ENCODE data around the gene MYO3B.
"Not testable (repeated sequence)": the region's sequence is repeated elsewhere in the genome, so short reads cannot be mapped to it uniquely, and the experiment has no call there.

MYO3B gene

DNA sequence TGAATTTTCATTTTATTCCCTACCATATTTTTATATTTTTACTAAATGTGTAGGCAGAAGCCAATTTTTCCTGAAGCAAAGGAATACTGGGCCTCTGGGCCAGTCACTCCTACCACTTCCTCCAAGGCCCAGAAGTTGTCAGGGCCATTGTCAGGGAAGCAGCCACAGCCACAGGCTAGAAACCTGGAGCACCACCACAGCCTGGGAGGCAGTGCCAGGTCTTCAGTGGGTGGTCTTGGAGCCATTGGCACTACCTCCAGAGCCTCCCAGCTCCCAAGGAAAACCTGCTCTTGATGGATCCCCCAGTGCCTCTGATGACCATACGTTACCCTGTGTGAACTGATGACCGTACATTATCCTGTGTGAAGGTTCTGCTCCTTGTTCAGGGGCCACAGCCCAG is 401.6 kb downstream of the MYO3B start:
- DNase-seq: no peak

DNA sequence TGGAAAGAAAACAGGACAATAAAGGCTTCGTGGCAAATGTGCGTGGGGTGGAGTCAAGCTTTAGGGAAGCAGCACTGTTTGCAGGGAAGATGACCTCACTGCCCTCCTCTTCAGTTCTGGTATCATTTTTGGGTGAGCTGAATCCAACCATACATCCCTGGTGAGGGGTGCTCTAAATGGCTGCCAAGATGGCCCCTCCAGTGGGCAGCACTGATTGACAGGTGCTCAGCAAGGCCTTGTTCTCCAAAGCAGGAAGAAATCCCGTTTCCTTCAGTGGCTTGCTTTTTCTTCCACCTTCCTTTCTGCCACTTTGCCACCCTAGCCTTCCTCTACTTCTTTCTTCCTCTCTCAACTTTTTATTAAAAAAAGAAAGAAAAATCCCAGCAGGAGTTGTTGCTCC is 404.4 kb downstream of the MYO3B start:
- no peak for DNase-seq

DNA sequence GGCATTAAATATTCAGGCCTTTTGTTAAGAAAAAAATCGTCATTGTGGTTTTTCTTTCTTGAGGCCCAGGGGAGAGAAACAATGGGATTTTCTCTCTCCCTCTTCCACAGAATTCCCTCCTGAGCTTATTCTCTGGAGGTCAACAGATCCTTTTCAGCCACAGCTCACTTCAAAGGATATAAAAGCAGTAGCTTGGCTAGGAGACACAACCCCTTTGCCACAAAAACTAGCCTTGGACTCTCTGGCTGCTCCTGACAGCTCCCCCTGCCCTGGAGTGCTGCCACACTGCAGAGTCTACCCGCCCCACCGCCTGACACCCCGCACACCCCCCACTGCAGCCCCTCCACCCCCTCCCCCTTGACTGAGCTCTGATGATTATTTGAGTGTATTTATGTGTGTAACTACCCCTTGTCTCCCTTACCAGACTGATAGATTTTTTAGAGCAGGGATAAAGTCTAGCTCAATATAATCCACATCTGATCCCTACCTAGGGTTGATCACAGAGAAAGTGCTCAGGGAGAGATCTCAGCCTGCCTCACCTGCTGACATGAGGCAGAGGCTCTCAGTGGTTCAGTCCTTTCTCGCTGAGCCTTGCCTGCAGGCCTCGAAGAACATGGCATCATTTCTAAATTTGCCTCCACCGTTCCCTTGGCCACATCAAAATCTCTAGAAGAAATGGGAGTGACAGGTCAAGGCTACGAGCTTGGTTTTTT is 405.0 kb downstream of the MYO3B start:
- no peak for DNase-seq

DNA sequence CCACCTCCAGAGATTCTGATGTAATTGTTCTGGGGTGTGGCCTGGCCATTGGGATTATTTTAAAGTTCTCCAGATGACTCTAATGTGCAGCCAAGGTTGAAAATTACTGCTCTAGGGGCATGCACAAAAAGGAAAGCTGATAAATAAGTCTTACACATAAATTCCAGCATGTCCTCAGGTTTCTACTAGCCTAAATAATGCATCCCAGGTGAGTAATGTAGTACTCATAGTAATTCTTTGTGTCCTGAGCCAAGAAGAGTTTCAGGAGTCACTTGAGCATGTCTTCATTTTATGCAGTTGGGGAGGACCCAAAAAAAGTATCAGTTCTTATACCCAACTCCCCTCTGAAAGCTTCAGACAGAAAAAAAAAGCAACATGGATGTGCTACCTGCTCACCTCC is 407.1 kb downstream of the MYO3B start:
- DNase-seq: no peak

DNA sequence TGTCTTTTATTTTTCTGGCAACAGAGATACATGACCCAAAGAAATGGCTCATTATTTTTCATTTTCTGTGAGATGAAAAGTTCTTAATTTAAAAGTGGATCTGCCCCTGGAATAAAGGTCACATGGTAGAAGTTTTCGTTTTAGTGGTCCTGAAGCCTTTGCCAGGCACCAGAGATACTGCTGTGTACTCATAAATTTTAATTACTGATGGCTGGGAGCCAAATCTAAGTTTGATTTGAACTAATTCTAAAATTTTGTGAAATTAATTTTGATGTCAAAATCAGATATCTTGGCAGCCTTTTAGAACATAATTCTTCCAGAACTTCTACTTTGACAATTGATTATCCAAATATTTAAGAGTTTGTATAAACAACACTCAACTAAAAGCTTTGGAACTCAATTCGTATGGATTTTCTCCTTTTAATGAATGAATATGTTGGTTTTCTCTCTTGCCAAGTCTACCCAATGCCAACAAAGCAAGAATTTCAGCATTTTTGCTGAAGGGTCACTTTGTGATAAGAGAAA is 408.7 kb downstream of the MYO3B start:
- no peak for DNase-seq

DNA sequence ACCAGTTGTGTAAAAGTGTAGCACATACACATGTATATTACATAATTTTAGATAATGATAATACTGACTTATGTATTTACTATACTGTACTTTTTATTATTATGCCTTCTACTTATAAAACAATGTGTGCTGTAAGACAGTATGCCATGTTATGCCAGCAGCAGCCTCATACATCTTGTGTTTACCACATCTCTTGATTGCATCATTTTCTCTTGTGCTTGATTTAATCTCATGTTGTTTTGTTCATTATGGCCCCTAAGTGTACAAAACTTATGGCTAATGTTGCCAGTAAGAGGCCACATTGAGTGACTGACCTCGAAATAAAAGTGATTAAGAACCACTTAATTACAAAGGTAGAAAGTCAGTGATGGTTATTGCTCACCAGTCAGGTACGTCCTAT is 409.2 kb downstream of the MYO3B start:
- no peak for DNase-seq

DNA sequence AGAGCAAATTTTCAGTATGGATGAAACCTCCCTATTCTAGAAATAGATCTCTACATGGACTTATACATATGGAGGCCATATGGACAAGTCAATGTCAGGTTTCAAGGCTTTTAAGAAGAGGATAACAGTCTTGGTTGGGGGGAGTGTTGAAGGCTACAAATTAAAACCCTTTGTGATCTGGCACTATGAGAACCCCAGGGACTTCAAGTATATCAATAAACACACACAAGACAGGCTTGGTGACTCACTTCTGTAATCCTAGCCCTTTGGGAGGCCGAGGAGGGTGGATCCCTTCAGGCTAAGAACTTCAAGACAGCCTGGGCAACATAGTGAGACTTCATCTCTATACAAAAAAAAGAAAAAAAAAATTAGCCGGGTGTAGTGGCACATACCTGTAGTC is 410.0 kb downstream of the MYO3B start:
- no peak for DNase-seq

DNA sequence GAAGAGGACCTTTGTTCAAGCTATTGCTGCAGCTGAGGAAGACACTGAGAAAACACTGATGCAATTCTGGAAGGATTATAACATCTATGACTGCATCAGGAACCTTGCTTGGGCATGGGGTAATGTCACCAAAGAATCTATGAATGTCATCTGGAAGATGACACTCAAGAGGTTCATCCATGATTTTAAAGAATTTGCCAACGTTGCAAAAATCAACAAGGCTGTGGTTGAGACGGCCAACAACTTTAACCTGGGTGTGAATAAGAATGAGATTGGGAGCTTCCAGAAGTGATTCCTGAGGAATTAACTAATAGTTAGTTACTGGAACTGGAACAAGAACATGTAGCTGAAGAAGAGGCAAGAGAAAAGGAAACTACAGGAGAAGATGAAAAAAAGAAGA is 410.8 kb downstream of the MYO3B start:
- DNase-seq: no peak

DNA sequence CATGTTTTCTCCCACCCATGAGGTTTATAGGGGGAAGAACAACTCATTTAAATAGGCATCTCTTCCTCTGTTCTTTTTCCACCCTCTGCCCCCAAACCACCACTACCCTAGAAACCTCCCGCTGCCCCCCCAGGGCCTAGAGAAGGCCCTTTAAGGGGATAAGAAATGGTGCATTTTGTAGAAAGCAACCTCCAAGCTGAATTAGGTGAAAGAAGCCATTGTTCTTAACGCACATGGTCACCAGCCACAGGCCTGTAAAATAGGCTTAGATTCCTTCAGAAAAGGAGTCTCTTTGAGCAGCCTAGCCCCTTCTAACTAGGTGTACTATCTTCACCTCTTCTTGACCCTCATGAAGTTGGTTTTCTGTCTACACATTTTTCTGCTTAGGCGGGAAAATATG is 418.6 kb downstream of the MYO3B start:
- DNase-seq: no peak

DNA sequence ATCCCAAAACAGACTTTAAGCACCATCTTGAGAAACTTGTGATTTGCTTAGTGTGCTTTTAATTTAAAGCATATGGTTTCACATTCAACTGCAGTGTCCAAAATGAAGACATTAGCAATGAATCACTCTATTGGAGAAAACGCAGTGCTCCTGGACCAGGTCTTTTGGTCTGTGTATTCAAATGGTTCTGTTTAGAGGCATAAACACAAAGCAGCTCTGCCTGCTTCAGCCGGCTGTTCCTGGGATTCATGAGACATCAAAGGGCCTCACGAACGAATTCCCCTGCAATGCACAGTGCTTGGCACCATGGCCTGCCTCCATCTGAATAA is 420.1 kb downstream of the MYO3B start:
- DNase-seq: no peak

DNA sequence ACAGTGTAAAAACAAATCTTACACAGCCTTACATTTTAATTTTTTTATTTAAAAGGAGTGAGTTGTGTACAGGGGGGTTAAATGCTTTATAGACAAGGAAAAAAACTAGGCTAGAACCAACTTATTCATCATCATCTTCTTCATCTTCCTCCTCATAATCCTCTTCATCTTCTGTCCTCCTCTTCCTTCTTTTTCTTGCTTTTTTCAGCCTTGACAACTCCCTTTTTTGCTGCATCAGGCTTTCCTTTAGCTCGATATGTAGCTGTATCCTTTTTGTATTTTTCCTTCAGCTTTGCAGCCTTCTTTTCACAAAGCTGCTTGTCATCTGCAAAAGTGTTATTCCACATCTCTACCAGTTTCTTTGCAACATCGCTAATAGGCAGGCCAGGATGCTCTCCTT is 423.5 kb downstream of the MYO3B start:
- DNase-seq: no peak

DNA sequence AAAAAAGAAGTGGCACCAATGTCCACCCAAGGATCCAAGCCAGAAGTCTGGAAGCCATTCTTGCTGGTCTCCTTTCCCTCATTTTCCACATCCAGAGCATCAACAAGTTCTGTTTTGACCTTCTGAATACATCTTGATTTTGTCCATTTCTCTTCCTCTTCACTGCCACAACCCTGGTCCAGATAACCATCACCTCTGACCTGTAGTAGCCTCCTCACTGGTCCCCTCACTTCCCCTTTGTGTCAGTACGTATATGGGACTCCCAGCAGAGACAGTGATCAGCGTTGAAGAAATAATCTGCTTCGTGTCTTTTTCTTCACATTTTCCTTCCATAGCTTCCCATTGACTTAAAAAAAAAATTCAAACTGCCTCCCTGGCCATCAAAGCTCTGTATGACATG is 427.9 kb downstream of the MYO3B start:
- DNase-seq: no peak

DNA sequence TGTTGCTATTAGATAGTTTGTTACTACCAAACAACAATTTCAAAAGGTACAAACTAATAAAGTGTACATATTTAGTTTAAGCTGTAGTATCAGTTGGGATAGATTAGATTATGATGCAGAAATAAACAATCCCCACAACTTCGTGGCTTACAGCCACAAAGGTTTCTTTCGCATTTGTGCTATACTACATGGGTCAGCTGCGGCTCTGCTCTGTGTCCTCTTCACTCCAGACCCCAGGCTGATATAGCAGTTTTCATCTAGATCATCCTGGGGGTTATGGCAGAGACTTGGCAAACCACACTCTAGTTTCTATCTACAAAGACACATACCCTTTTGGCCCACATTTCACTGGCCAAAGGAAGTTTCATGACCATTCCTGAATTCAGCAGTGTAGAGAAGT is 429.2 kb downstream of the MYO3B start:
- DNase-seq: no peak

DNA sequence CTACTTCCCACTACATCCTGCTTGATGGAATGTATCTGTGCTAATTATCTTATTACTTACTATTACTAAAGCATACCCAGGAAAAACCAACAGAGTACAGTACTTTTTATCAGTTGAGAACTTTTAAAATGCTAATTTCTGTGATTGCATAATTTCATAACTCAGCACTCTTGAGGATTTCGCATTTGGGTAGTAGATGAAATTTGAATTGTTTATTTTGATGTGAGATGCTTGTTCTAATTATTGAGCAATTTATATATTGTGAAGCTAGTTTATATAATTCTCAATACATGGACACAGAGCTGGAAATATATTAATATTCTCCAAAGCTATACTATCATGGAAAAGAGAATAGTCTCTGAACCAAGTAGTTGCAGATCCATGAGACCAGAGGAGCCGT is 432.7 kb downstream of the MYO3B start:
- DNase-seq: no peak

DNA sequence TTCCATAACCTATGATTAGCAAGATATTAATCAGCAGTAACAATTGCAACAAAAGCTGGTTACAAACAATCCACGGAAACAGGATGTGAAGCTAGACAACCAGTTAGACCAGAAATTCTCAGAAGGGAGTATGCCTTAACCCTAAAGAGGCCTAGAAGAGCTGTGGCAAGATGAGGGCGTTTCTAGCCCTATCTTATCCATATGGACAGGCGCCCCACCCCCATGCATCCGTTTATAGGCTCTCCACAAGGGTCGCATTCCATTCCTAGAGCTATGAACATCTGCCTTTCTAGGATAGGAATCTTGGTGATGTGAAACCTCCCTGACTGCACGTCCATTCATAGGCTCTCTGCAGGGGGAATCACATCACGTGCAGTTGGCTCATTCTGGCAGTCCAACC is 441.0 kb downstream of the MYO3B start:
- not testable (repeated sequence) for DNase-seq

DNA sequence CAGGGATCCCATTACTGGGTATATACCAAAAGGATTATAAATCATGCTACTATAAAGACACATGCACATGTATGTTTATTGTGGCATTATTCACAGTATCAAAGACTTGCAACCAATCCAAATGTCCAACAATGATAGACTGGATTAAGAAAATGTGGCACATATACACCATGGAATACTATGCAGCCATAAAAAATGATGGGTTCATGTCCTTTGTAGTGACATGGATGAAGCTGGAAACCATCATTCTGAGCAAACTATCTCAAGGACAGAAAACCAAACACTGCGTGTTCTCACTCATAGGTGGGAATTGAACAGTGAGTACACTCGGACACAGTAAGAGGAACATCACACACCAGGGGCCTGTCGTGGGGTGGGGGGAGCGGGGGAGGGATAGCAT is 457.1 kb downstream of the MYO3B start:
- not testable (repeated sequence) for DNase-seq

DNA sequence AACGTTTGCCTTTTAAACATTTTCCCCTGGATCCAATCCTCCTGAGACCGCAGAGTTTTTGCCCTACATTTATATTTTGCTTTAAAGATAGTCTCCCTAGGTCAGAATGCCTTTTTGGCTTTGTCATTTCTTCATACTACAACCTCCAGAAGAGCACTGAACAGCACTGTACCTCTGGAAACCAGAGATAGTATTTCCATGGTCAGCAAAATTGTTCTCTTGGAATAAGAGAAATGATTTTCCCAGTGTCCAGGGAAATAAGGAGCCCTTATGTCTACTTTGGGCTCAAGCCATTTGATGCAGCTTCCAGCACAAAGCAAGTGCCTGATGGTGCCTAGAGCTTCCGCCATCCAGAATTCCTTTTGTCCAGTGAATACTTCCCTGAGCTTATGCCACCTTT is 461.7 kb downstream of the MYO3B start:
- DNase-seq: no peak

DNA sequence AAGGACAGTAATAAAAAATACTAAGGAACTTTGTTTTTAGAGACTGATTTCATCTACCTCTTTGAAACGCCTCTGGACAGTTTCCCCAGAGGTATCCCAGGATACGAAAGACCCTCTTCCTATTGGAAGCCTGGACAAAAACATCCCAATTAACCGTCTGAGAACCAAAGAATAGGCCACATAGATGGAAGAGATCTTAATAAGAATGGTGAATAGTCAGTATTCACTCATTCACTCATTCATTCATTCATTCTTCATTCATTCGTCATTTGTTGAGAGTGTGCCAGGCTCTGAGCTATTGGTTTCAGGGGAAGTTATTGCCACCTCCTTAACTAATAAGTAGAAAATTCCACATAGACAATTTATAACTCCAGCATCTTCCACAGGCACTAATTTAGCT is 464.0 kb downstream of the MYO3B start:
- DNase-seq: no peak

DNA sequence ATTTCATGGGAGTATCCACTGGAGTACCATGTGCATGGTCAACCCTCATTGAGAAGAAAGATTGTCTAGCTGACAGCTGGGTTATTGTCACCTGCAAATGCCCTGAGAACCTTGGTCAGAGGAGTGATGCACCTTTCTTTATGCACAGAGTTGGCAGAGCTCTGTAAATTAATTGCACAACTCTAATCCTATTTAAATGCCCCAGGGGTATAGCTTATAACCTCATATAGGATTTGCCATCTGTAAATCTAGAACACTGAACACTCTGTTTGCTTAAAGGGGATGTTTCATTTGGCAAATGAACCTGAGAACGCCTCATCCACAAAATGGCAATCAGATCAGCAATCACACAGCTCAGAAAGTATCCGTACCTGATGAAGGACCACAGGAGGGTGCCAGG is 465.4 kb downstream of the MYO3B start:
- no peak for DNase-seq

DNA sequence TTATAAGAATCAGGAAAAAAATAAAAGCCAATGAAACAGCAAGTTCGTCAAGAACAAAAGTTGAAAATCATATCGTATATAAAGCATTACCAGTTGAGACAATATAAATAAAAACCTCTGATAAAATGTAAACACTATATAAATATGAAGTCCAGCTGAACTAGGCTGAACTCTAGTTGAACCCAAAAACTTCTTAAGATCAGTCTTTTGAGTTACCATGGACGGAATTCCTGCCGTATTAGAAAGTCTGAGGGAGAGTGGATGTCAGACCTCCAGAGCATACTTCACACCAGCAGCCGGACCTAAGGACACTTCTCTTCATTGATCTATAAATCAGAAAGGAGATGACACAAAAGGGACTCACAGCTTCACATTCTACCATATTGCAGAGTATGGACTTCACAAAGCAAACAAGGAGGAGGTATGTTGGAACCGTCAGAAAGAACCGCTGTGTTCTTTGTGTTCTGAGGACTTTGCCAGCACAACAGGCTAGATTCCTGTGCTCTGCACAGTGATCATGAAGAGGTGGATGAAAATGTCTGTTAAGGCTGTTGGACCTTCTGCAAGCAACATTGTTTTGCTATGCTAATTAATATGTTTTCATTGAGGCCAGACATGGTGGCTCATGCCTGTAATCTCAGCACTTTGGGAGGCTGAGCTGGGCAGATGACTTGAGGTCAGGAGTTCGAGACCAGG is 469.9 kb downstream of the MYO3B start:
- no peak for DNase-seq

DNA sequence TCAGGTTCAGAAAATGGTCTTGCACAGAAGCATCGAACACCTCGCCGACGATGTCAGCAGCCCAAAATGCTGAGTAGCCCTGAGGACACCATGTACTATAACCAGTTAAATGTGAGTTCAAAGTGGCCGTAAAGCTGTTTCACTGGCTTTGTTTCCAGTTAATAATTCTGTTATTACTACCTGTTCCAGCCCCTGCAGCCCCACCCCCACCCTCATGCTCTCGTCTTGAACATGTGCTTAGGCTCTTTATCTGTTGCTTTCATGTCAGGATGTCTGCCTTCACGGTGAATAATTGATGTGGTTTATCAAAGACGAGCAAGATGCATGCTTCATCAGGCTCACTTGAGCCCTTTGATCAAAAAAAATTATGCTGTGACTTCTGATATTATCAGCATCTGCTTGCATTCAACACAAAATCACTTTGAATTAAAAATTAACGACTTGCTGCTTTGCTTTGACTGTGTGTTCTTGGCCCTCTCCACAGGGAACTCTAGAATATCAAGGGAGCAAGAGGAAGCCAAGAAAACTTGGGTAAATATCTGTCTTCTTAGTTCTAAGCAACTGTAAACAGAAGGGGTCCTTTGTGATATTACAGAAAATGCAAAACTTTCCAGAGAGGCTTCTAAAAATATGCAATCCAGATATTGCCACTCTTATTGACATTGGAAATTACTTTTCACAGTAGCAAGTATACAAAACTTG is 473.8 kb downstream of the MYO3B start:
- DNase-seq: no peak

DNA sequence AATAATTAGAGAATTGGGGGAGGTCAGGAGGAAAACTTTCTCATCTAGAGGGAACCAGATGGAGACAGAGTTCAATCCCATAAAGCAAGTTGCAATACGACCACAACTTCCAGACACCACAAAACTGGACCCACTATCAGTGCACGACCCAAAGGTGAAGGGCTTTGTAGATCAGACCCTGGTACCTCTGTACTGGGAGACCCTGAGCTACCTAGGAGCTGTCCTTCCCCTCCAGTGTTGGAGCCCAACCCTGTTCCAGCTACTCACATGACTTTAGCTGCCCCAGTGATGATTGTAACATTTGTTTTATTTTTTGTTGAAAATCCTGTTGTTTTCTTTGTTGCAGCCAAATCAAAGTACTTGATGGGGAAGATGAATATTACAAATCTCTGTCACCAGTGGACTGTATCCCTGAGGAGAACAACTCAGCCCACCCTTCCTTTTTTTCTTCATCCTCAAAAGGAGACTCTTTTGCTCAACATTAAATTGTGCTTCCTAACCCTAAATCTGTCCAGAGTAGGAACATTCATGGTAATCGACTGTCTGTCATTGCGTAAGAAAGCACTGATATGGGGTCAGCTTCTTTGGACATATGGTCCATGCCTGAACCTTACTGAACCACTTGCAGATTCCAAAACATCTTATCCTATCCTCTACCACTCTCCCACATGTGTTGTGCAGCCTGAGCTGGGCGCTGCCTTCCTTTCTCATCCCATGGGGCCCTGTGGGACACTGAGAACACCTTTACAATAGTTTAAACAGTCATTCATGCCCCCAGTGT is 474.9 kb downstream of the MYO3B start:
- no peak for DNase-seq

DNA sequence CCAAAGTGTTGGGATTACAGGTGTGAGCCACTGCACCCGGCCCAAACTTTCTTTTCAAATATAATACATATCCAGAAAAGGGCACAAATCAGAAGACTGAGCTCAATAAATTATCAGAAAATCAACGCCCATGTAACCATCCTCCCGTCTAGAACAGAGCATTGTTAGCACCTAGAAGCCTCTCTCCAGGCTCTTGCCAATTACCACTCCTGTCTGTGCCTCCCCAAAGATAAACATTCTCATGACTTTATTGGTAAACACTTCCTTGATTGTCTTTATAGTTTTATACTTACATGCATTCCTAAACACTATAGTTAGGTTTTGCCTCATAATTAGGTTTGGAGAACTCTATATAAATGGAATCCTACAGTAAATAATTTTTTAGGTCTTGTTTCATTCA is 478.7 kb downstream of the MYO3B start:
- no peak for DNase-seq

Measured in hematopoietic multipotent progenitor cell treated with erythropoietin and hydrocortisone succinate and interleukin-3 and kit ligand, for 8 days (in vitro differentiated cells).